K562 (cell line): ENCODE data around the gene POLRMT. TPM values are rescaled to one million over a fixed set of nuclear protein-coding genes. Genes with fewer than 3 reads are reported as not detected.

Source experiments
- ETV1 ChIP-seq: fragments of 450-650 bp; conservative IDR thresholded peaks from 2 replicates; pipeline ENCODE4 v1.6.1; 2016; ENCODE audit warnings: missing genetic modification characterization, control low read depth, low read depth, missing compliant biosample characterization
- GABPB2 ChIP-seq: fragments of 250-450 bp; sonication (Bioruptor Pico); conservative IDR thresholded peaks from 2 replicates; pipeline ENCODE4 v1.5.1; 2021; ENCODE audit warnings: mild to moderate bottlenecking
- GTF2B ChIP-seq: IDR thresholded peaks from 2 replicates; pipeline ENCODE4 v1.6.1; 2011; ENCODE audit not compliant: insufficient read length; ENCODE audit errors: extremely low read depth
- GTF3C2 ChIP-seq: IDR thresholded peaks from 3 replicates; pipeline ENCODE4 v1.6.1; 2011; ENCODE audit warnings: borderline replicate concordance, mild to moderate bottlenecking, moderate library complexity; ENCODE audit not compliant: insufficient read length; ENCODE audit errors: extremely low read depth
- PBX2 ChIP-seq, 2 experiments: IDR thresholded peaks in 1 of 2; conservative IDR thresholded peaks in 1 of 2; 2 replicates each; pipeline ENCODE4 v1.6.1; 2016; ENCODE audit warnings: low read depth in 2 of 2, mild to moderate bottlenecking in 1 of 2, missing compliant biosample characterization in 1 of 2, missing genetic modification characterization in 1 of 2, moderate library complexity in 1 of 2
- XRCC5 ChIP-seq: fragments of 200-400 bp; formaldehyde crosslinking; IDR thresholded peaks from 2 replicates; pipeline ENCODE4 v1.6.1; 2017; ENCODE audit warnings: low read depth, mild to moderate bottlenecking, low read length
- ZNF197 ChIP-seq: fragments of 200-800 bp; sonication (Bioruptor generic); IDR thresholded peaks from 2 replicates; pipeline ENCODE4 v1.6.1; 2016; ENCODE audit warnings: low read depth, missing genetic modification characterization, missing compliant biosample characterization
- ZNF324 ChIP-seq: fragments of 250-450 bp; sonication (Bioruptor Pico); IDR thresholded peaks from 2 replicates; pipeline ENCODE4 v1.4.0; 2020; ENCODE audit warnings: mild to moderate bottlenecking
- ZNF449 ChIP-seq: fragments of 250-450 bp; sonication (Bioruptor Pico); IDR thresholded peaks from 2 replicates; pipeline ENCODE4 v1.8.0; 2022; ENCODE audit warnings: moderate library complexity, mild to moderate bottlenecking, inconsistent platforms
- ZNF518B ChIP-seq: fragments of 250-450 bp; sonication (Bioruptor Pico); IDR thresholded peaks from 2 replicates; pipeline ENCODE4 v1.5.0; 2021; ENCODE audit warnings: mild to moderate bottlenecking, moderate library complexity
- ZNF561 ChIP-seq: fragments of 450-650 bp; formaldehyde crosslinking; conservative IDR thresholded peaks from 2 replicates; pipeline ENCODE4 v1.4.0; 2020; ENCODE audit warnings: mild to moderate bottlenecking, moderate library complexity
- ZNF707 ChIP-seq: fragments of 250-450 bp; sonication (Bioruptor Pico); conservative IDR thresholded peaks from 2 replicates; pipeline ENCODE4 v1.8.0; 2022; ENCODE audit warnings: inconsistent platforms, mild to moderate bottlenecking, moderate library complexity
- polyA plus RNA-seq, 8 experiments: library from polyadenylated mRNA; depleted of rRNA in 4 of 8; stranded (reverse) in 5 of 8; unstranded in 3 of 8; fragments of >200 nt; fragmentation: Nextera tagmentation in 2 of 8; fragmentation: Illumina TruSeq in 1 of 8; extraction: Ambion mirVana in 2 of 8; extraction: Trizol in 1 of 8; gene quantifications; 2 replicates each; pipeline versions ENCODE4 v1.2.1 to v1.2.3, GENCODE V29; 2011 to 2014; ENCODE audit warnings: inconsistent platforms in 1 of 8, missing spikeins in 1 of 8
- total RNA-seq, 7 experiments: library from RNA; depleted of rRNA in 6 of 7; stranded (reverse); fragments of >200 nt in 6 of 7; fragmentation: Illumina TruSeq in 2 of 7; extraction: Trizol in 2 of 7; gene quantifications; 2 replicates each; pipeline versions ENCODE4 v1.2.1 to v1.2.3, GENCODE V29; 2011 to 2021; ENCODE audit warnings: low replicate concordance in 1 of 7

The POLRMT gene
- total and polyA plus RNA-seq, 9 of the 15 experiments (the other 6 are each of a cell fraction or from before 2014, with no cell fraction given): 30.3 to 144 (median 68.0) TPM

- TF ChIP-seq GTF3C2 (no peak), ZNF561 (no peak), GTF2B (no peak), PBX2 (CRISPR knock-in tag; IDR thresholded peaks at IDR 0.05; ENCODE audit: low read depth) (no peak), PBX2 (tag; conservative IDR thresholded peaks at IDR 0.05; ENCODE audit: low read depth) (no peak), XRCC5 (no peak), ZNF197 (CRISPR knock-in tag) (no peak), ZNF449 (CRISPR knock-in tag) (no peak), ZNF707 (CRISPR knock-in tag) (no peak), ZNF324 (CRISPR knock-in tag) (no peak), ZNF518B (CRISPR knock-in tag) (no peak), GABPB2 (CRISPR knock-in tag) (no peak), ETV1 (no peak)
These were observed 47.1 kb upstream of the POLRMT start (continued) for GRCh38 chr19:680287-681028.
